Measurements from ENCODE around the gene ZNF276. TPM values are rescaled to one million over a fixed set of nuclear protein-coding genes. Genes with fewer than 3 reads are reported as not detected.

ZNF276 gene
- total RNA-seq, 1 experiment from 2014 or later = 16.4 TPM

DNA sequence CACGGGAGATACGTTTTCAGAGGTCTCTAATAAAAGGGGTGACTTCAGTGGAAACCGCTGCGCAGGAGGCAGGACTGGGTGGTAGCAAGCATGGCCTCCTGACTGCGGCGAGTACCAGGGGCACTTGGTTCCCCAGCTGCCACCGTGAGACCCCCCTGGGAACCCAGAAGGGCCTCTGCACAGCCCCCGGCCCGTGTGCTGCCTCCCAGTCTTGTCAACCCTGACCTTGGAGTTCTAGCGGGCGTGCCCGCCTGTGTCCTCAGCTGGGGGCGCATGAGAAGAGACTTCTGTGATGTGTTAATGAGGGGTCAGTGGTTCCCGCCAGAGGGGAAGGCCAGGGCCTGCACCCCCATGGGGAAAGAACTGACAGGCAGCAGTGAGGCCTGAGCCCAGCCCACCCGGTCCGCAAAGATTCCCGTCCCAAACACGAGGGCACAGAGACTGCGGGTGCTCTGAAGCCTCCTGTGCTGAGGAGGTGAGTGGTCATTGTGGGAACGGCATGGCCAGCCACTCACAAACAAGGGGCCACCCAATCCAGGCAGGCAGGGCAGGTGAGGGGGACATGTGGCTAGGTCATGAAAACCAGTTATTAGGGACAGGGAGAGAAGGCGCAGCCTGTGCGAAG is 9.4 kb downstream of the ZNF276 start:
- Histone ChIP-seq H3K4me1 (replicated peaks) (no peaks in the 10 kb centered on the region), H3K27ac (no peak overlapping the region), H3K27me3 (replicated peaks) (no peaks in the 10 kb centered on the region), H3K9me3 (replicated peaks) (no peaks in the 10 kb centered on the region), H3K36me3 (peaks cover 94% of the 10 kb centered on the region), H3K4me3 (no peak overlapping the region)
- no peak for DNase-seq (ENCODE audit: low read depth in 1 of 2, low spot score in 2 of 2)

DNA sequence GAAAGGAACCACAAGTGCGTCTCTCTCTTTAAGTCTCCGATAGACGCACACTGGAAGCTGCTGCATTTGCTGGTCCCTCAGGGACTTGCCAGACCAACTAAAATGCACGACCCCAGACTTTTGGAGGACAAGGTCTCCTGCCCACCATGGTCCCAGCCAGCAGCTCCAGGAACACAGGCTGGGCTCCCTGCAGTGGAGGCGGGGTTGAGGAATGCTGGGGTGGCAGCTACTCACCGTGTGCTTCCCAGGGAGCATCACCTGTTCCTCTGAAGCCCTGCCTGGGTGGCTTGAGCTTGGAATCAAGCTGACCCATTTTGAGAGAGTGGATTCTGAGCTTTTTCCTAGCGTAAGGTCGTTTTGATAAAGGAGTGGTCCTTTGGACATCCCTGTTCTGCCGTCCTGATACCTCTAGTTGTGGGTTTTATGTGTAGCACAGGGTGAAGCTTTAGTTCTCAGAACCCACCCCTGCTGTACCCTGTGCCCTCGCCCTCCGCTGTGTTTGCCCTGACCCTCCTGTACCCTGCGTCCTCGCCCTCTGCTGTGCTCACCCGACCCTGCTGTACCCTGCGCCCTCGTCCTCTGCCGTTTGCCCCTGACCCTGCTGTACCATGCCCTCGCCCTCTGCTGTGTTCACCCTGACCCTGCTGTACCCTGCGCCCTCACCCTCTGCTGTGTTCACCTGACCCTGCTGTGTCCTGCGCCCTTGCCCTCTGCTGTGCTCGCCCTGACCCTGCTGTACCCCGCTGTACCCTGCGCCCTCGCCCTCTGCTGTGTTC is 11.0 kb downstream of the ZNF276 start:
- H3K4me3 ChIP-seq = no peak overlapping the region
- H3K27ac ChIP-seq = no peak overlapping the region
- DNase-seq (ENCODE audit: low read depth in 1 of 2, low spot score in 2 of 2) = no peak
- H3K36me3 ChIP-seq = peaks cover 90% of the 10 kb centered on the region
- no peaks in the 10 kb centered on the region for H3K9me3 ChIP-seq (replicated peaks)
- H3K27me3 ChIP-seq (replicated peaks) = no peaks in the 10 kb centered on the region
- no peaks in the 10 kb centered on the region for H3K4me1 ChIP-seq (replicated peaks)

- Histone ChIP-seq H3K9me3 (replicated peaks) (no peaks in the 10 kb centered on the region), H3K36me3 (peaks cover 90% of the 10 kb centered on the region), H3K27me3 (replicated peaks) (no peaks in the 10 kb centered on the region), H3K4me1 (replicated peaks) (no peaks in the 10 kb centered on the region), H3K4me3 (no peak overlapping the region), H3K27ac (no peak overlapping the region)
- no peak for DNase-seq (ENCODE audit: low read depth in 1 of 2, low spot score in 2 of 2)
Observed at GRCh38 chr16:89732918-89733242, 11.5 kb downstream of the ZNF276 start.

DNA sequence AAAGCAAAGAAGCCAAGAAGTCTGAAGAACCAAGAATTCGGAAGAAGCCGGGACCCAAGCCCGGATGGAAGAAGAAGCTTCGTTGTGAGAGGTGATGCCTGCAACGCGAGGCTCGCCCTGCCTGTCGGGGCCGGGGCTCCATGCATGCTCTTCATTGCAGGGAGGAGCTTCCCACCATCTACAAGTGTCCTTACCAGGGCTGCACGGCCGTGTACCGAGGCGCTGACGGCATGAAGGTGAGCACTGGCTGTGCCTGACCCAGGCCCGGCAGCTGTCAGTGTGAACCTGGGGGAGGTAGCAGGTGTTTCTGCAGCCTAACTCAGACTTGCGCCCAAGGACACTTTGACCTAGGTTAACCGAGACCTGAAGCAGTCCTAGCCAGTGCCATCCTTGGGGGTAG is 12.0 kb downstream of the ZNF276 start:
- Histone ChIP-seq H3K27me3 (replicated peaks) (no peaks in the 10 kb centered on the region), H3K36me3 (peaks cover 90% of the 10 kb centered on the region), H3K4me1 (replicated peaks) (no peaks in the 10 kb centered on the region), H3K9me3 (replicated peaks) (no peaks in the 10 kb centered on the region), H3K4me3 (no peak overlapping the region), H3K27ac (no peak overlapping the region)
- DNase-seq (ENCODE audit: low read depth in 1 of 2, low spot score in 2 of 2) = no peak

DNA sequence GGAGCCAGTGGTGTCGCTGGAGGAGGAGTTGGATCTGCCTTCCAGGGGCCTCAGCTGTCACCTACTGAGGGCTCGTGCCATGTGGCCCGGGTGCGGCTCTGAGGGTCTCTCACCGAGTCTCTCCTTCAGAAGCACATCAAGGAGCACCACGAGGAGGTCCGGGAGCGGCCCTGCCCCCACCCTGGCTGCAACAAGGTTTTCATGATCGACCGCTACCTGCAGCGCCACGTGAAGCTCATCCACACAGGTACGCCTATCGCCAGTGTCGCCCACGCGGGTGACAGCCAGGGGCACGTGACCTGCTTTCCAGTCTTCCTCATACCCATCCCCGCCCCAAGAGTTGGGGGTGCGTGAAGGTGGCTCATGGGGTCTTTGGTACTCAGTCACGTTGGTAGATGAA is 12.5 kb downstream of the ZNF276 start:
- no peak overlapping the region for H3K27ac ChIP-seq
- H3K4me1 ChIP-seq (replicated peaks) = no peaks in the 10 kb centered on the region
- H3K4me3 ChIP-seq = no peak overlapping the region
- no peaks in the 10 kb centered on the region for H3K9me3 ChIP-seq (replicated peaks)
- no peak for DNase-seq (ENCODE audit: low read depth in 1 of 2, low spot score in 2 of 2)
- no peaks in the 10 kb centered on the region for H3K27me3 ChIP-seq (replicated peaks)
- peaks cover 90% of the 10 kb centered on the region for H3K36me3 ChIP-seq

GRCh38 chr16:89736554-89736953 is 15.2 kb downstream of the ZNF276 start:
- no peak overlapping the region for H3K27ac ChIP-seq
- H3K27me3 ChIP-seq (replicated peaks) = no peaks in the 10 kb centered on the region
- H3K4me3 ChIP-seq = no peak overlapping the region
- no peak for DNase-seq (ENCODE audit: low read depth in 1 of 2, low spot score in 2 of 2)
- no peaks in the 10 kb centered on the region for H3K9me3 ChIP-seq (replicated peaks)
- no peaks in the 10 kb centered on the region for H3K4me1 ChIP-seq (replicated peaks)
- peaks cover 91% of the 10 kb centered on the region for H3K36me3 ChIP-seq

DNA sequence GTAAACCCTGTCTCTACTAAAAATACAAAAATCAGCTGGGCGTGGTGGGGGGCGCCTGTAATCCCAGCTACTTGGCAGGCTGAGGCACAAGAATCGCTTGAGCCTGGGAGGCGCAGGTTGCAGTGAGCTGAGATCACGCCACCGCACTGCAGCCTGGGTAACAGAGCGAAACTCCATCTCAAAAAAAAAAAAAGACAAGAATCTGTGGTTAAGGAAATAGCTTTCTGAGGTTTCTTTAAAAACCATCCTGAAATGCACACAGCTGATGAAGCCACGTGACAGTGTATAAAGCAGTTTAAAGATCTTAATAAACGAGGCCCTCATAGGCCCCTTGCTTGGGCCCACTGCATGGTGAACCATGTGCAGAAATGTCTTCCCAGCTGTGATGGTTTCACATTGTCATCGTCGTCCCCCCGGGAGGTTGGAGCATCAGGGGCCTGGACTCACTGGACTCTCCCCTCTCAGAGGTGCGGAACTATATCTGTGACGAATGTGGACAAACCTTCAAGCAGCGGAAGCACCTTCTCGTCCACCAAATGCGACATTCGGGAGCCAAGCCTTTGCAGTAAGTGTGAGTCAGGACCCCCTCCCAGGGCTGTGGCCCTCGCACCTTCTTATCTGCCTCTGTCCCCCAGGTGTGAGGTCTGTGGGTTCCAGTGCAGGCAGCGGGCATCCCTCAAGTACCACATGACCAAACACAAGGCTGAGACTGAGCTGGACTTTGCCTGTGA is 16.2 kb downstream of the ZNF276 start:
- Histone ChIP-seq H3K36me3 (peaks cover 91% of the 10 kb centered on the region), H3K27me3 (replicated peaks) (no peaks in the 10 kb centered on the region), H3K4me3 (no peak overlapping the region), H3K4me1 (replicated peaks) (no peaks in the 10 kb centered on the region), H3K27ac (no peak overlapping the region), H3K9me3 (replicated peaks) (no peaks in the 10 kb centered on the region)
- no peak for DNase-seq (ENCODE audit: low read depth in 1 of 2, low spot score in 2 of 2)

GRCh38 chr16:89738072-89738377 is 16.7 kb downstream of the ZNF276 start:
- Histone ChIP-seq H3K9me3 (replicated peaks) (no peaks in the 10 kb centered on the region), H3K4me3 (no peak overlapping the region), H3K36me3 (peaks cover 95% of the 10 kb centered on the region), H3K4me1 (replicated peaks) (no peaks in the 10 kb centered on the region), H3K27ac (no peak overlapping the region), H3K27me3 (replicated peaks) (no peaks in the 10 kb centered on the region)
- no peak for DNase-seq (ENCODE audit: low read depth in 1 of 2, low spot score in 2 of 2)

DNA sequence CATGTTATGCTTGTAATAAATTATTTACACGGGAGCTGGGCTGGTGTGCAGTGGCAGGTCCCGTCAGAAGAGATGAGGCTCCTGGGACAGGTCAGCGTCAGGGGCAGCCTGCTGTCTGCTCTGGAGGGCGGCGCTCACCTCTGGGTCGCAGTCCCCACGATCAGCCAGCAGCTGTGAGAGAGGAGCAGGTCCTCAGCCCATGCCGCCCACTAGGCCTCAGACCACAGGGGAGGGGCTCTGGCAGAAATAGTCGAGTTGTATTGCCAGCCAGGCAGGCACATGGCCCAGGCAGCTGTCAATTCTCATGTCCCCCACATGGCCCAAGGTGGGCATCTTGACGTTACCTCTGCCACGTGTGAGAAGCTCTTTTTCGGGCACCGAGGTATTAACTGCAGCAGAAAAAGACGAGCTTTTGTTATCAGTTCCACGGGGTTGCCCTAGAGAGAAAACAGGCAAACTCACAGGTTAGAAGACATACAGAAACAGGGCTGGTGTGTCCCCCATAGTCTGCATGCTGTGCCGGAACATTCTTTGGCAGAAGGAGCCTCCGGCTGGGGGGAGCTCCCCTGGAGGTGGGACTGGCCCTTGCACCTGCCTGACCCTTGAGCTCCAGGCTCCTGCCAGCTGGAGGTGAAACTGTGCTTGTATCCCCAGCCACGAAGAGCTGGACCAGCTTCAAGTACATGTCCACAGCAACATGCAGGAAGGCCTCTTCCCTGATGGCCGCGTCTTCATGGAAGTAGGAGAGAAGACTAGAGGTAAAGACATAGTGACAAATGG is 17.4 kb downstream of the ZNF276 start:
- no peaks in the 10 kb centered on the region for H3K4me1 ChIP-seq (replicated peaks)
- no peak overlapping the region for H3K4me3 ChIP-seq
- no peak overlapping the region for H3K27ac ChIP-seq
- no peaks in the 10 kb centered on the region for H3K9me3 ChIP-seq (replicated peaks)
- H3K36me3 ChIP-seq = peaks cover 95% of the 10 kb centered on the region
- no peaks in the 10 kb centered on the region for H3K27me3 ChIP-seq (replicated peaks)
- DNase-seq (ENCODE audit: low read depth in 1 of 2, low spot score in 2 of 2) = no peak

DNA sequence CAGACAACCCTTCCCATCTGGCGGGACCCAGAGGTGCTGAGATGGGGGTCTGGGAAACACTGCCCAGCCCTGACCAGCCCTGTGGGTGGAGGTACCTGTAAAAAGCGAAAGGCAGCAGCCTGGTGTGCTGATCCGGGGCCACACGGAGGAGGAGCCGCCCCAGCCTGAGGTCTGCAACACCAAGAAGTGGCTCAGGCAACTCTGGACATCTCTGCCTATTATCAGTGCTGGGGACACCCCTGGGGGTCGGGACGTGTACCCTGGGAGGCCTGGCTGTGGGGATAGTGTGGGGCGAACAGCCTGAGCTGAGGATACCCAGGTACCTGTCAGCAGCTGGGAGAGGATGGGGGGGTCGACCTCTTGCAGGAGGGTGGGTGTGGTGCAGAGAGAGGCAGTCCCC is 18.0 kb downstream of the ZNF276 start:
- H3K27me3 ChIP-seq (replicated peaks) = no peaks in the 10 kb centered on the region
- H3K4me3 ChIP-seq = no peak overlapping the region
- H3K4me1 ChIP-seq (replicated peaks) = no peaks in the 10 kb centered on the region
- H3K27ac ChIP-seq = no peak overlapping the region
- H3K36me3 ChIP-seq = peaks cover 95% of the 10 kb centered on the region
- H3K9me3 ChIP-seq (replicated peaks) = no peaks in the 10 kb centered on the region
- DNase-seq (ENCODE audit: low read depth in 1 of 2, low spot score in 2 of 2) = no peak

- Histone ChIP-seq H3K4me1 (replicated peaks) (no peaks in the 10 kb centered on the region), H3K36me3 (peaks cover 89% of the 10 kb centered on the region), H3K27me3 (replicated peaks) (no peaks in the 10 kb centered on the region), H3K9me3 (replicated peaks) (no peaks in the 10 kb centered on the region), H3K27ac (no peak overlapping the region), H3K4me3 (no peak overlapping the region)
- DNase-seq (ENCODE audit: low read depth in 1 of 2, low spot score in 2 of 2) = no peak
Observed at GRCh38 chr16:89741342-89742014, 20.1 kb downstream of the ZNF276 start.

GRCh38 chr16:89742948-89743347 is 21.6 kb downstream of the ZNF276 start:
- Histone ChIP-seq H3K27ac (no peak overlapping the region), H3K4me1 (replicated peaks) (no peaks in the 10 kb centered on the region), H3K36me3 (peaks cover 90% of the 10 kb centered on the region), H3K27me3 (replicated peaks) (no peaks in the 10 kb centered on the region), H3K4me3 (no peak overlapping the region), H3K9me3 (replicated peaks) (no peaks in the 10 kb centered on the region)
- DNase-seq (ENCODE audit: low read depth in 1 of 2, low spot score in 2 of 2) = no peak

- H3K36me3 ChIP-seq = peaks cover 90% of the 10 kb centered on the region
- H3K27me3 ChIP-seq (replicated peaks) = no peaks in the 10 kb centered on the region
- no peaks in the 10 kb centered on the region for H3K4me1 ChIP-seq (replicated peaks)
- H3K4me3 ChIP-seq = no peak overlapping the region
- H3K9me3 ChIP-seq (replicated peaks) = no peaks in the 10 kb centered on the region
- no peak overlapping the region for H3K27ac ChIP-seq
- no peak for DNase-seq (ENCODE audit: low read depth in 1 of 2, low spot score in 2 of 2)
Observed at GRCh38 chr16:89744813-89745212, 23.5 kb downstream of the ZNF276 start.
